Measurements from ENCODE around the gene DYRK1A.

DYRK1A gene

DNA sequence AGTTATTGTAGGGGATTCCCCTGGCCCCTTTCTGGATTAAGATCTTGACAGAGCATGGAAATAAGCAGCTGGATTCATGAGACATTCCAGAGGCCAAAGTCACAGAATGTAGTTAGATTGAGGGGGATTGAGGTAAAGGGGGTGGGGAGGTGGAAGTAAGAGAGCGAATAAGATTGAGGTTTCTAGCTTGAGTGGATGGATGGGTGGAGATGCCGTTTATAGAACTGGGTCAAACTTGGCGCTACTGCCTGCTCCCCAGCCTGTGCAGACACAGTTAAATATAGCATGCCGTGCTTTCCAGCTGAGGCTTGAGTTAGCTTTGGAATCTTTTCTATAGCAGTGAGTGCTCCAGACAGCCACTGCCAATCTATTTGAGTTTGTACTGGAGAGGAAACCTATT lies 85.7 kb downstream of the DYRK1A start:
- DNase-seq = no peak

- DNase-seq = no peak
Measured at GRCh38 chr21:37453350-37453749, 86.8 kb downstream of the DYRK1A start.

DNA sequence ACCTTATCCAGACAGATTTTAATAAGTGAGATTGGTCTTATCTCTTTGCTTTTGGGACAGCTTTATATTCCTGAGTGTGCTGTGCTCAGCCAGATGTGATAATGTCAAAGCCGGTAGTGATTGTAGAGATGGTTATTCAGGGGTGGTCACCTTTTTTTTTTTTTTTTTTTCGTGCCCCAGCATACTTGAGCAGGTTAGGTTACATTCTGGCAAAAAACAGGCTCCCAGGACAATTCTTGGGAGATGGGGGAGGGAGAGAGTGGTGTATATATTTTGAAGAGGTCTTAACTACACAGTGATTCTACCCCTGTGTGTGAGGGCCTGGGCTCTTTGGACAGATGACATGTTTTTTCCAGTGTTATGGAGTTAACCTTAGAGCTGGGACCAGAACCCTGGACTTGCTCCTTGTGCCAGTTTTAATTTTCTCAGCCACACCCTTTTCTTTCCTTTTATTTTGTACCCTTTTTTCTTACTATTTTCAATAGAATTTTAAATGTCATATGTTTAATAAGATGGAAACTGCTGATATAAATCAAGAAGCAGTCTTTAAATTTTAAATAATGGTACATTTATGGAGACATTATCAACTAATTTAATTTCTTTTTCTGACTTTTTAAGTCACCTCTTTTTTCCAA lies 88.4 kb downstream of the DYRK1A start:
- no peak for DNase-seq

DNA sequence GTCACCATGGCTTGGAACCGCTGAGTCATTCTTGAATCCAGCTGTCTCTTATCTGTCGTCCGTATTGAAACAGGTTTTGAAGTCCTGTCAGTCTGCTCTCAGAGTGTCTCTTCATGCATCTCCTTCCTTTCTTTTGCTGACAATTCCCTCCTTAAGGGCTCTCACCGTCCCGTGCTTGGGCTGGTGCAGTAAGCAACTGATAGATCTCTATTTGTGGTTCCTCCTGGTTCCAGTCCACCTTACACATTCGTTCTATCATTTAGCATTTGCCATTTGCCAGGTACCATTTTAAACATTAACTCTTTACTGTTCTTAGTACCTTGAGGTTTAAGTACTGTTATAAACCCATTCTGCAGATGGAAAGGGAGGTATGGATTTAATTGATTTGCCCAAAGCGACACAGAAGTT lies 88.9 kb downstream of the DYRK1A start:
- no peak for DNase-seq

GRCh38 chr21:37458669-37459276 lies 92.2 kb downstream of the DYRK1A start:
- no peak for DNase-seq

GRCh38 chr21:37459575-37459974 lies 93.0 kb downstream of the DYRK1A start:
- DNase-seq = no peak

GRCh38 chr21:37460196-37460595 lies 93.6 kb downstream of the DYRK1A start:
- DNase-seq = no peak

GRCh38 chr21:37461479-37461878 lies 94.9 kb downstream of the DYRK1A start:
- DNase-seq = no peak

DNA sequence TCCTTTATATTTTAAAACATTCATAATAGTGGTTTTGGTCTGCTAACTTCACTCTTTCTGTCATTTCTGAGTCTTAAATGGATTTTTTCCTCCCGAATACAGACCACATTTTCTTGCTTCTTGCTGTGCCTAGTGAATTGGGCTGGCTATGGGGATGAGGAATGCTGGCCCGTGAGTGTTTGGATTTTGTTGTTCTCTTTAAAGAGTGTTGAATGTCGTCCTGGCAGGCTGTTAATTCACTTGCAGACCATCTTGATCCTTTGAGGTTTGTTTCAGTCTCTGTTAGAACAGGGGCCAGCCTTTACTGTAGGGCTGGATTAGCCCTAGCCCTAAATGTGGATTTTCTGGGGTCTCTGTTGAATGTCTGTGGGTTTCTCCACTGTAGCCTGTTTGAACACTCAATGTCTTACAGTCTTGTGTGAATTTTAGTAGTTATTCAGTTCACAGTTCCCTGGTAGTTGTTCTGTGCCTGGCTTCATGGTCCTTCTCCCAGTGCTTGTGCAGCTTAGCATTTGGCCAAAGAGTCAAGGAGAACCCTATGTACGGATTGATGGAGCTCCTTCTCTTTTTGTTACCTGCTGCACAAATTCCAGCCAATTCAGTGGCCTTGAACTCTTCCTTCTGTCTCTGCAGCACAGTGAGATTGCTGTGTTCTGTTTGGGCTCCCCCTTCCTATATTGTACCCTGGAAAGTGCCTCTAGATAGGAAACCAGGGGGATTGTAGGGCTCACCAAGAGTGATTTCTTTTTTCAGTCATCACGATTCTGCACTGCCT lies 95.7 kb downstream of the DYRK1A start:
- DNase-seq = no peak

DNA sequence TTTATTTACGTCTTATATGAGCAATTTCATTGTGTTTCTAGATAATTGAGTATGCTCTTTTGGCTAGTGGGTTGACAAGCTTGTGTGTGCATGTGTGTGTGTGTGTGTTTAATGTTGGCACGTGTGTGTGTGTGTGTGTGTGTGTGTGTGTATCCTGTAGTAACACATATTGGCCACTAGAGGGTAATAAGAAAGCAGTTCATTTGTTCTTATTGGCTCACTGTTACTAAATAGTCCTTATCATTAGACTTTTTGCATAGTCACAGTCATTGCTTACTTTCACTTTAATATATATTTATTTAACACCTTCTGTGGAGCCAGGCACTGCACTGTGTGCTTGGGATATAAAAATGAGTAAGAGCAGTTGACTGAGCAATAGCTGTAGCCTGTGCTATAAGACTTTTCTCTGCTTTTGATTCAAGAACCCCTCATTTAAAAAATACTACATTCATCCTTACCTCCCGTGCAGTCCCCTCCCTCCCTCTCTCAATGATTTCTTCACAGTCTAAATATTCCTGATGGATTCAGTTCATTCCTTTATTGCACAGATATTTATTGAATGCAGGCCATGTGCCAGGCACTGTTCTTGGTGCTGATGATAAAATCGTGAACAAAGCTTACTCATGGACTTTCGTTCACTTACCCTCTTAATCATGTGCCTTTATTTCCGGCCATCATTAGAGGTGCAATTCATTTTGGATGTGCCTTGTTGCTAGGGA lies 96.7 kb downstream of the DYRK1A start:
- no peak for DNase-seq

DNA sequence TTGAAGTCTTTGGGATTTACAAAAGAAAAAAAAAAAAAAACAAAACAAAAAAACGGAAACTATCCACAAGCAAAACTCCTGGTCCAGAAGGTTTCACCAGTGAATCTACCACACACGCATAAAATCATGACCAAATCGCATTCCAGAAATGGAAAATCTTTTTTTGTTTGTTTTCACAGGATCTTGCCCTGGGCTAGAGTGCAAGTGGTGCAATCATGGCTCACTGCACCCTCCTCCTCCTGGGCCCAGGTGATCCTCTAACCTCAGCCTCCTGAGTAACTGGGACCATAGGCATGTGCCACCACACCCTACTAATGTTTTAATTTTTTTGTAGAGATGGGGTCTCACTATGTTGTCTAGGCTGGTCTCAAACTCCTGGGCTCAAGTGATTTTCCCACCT lies 100.5 kb downstream of the DYRK1A start:
- DNase-seq = no peak

- no peak for DNase-seq
Measured at GRCh38 chr21:37468909-37469308, 102.3 kb downstream of the DYRK1A start.

DNA sequence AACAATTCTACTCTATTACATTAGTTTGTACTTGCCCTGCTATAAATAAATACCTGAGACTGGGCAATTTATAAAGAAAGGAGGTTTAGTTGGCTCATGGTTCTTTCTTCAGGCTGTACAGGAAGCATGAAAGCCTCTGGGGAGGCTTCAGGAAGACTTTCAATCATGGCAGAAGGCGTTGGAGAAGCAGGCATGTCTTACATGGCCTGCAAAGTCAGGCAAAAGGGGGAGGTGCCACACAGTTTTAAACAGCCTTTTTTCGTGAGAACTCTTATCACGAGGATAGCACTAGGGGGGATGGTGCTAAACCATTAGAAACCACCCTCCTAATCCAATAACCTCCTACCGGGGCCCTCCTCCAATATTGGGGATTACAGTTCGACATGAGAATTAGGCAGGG lies 102.9 kb downstream of the DYRK1A start:
- no peak for DNase-seq

- DNase-seq = no peak
Measured at GRCh38 chr21:37472581-37472980, 106.0 kb downstream of the DYRK1A start.

GRCh38 chr21:37473491-37473890 lies 106.9 kb downstream of the DYRK1A start:
- no peak for DNase-seq

GRCh38 chr21:37474342-37474741 lies 107.8 kb downstream of the DYRK1A start:
- no peak for DNase-seq

DNA sequence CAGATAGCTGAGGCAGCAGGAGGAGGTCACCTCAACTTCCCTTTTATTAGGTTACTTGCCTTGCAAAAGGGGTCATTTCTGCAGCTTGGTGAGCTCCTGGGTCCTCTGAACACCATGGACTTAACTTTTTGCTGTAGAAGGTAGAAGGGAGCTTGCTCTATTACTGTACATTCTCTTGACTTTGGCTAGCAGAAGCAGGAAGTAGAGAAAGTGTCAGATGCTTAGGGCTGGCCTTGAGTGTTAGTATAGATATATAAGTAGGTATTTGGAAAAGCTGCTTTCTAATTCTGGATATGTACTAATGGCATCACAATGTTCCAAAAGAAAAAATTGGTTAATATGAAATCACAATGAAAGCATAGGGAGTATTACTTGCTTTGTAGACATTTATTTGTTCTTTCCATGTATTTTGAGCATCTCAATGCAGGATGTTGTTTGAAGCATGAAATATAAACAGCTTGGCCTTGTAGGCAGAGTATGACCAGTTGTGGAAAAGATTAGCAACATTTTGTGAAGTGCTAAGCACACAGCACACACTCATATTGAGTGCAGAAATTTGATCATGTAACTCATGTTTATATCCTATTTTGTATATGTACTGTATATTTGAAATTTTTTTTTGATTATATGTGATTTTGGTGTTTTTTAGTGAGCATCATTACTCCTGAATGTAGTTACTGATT lies 108.8 kb downstream of the DYRK1A start:
- DNase-seq = no peak

DNA sequence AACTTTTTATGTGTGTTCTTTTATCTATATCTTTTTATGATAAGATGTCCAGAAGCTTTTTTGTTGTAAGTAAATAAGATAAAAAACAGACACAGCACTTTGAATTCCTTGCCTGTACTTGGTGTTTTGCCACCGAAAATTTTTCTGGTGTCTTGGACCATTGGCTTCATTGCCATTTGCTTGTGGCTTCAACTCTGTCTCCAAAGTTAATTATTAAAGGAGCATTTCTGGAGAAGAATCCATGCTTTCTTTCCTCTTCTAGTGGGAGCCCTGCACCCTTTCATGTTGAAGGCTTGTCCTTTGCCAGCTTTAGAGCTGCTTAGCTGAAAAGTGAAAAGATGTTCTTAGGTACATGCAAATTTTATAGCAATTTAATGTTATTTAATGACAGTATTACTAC lies 112.2 kb downstream of the DYRK1A start:
- DNase-seq = no peak

- DNase-seq = no peak
Measured at GRCh38 chr21:37483776-37484175, 117.2 kb downstream of the DYRK1A start.

DNA sequence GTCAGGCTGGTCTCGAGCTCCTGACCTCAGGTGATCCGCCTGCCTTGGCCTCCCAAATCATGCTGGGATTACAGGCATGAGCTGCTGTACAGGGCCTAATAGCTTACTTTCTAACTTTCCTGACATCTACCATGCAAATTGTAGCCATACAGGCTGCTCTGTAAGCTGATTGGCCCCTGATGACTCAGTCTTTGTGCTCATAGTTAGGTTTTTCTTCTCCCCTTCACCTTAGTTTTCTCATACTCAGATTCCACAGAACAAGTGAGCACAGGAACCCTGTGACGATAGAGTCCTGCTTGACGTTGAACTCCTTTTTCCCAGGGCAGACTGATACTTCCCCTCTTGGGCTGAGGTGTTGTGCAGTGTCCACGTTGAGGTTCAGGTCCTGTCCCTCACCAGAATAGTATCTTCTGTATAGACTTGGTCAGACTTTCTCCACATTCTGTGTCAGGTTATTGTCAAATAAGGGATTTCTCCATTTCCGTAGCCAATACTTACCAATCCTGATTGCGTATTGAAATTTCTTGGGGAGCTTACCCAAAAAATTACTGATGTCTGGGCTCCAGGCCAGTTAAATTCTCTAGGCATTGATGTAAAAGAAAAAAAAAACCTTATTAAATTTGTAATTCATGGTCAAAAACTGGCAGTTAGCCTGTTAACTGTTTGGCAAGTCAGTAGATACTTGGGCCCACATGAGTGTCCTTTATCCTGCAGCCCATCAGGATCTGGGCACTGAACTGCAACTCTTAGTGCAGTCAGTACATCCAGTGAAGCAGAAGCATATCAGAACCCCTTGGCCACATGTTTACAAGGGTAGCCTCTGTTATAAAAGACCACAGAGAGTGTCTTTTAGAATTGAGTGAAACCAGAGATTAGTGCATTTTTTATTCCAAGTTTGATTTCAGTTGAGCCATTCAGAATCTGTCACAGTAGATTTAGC lies 118.2 kb downstream of the DYRK1A start:
- no peak for DNase-seq

- DNase-seq = no peak
Measured at GRCh38 chr21:37489553-37489952, 123.0 kb downstream of the DYRK1A start.

DNA sequence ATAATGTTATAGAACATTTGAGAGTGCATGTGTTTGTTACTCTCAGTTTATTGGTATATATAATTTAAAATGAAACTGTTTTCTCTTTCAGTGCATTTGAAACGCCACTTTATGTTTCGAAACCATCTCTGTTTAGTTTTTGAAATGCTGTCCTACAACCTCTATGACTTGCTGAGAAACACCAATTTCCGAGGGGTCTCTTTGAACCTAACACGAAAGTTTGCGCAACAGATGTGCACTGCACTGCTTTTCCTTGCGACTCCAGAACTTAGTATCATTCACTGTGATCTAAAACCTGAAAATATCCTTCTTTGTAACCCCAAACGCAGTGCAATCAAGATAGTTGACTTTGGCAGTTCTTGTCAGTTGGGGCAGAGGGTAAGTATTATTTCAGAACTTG lies 123.5 kb downstream of the DYRK1A start:
- no peak for DNase-seq

All from cortex of kidney (tissue), 1 donor.